ENCODE measurements around the gene MUC22. TPM values are rescaled to one million over a fixed set of nuclear protein-coding genes. Genes with fewer than 3 reads are reported as not detected.
A peak's percentile ranks its signal among the peaks of the same experiment; 100 is the strongest.
"Not testable (repeated sequence)": the region's sequence is repeated elsewhere in the genome, so short reads cannot be mapped to it uniquely, and the experiment has no call there.

The MUC22 gene
- total RNA-seq, 1 donor from 2014 or later: not detected

DNA sequence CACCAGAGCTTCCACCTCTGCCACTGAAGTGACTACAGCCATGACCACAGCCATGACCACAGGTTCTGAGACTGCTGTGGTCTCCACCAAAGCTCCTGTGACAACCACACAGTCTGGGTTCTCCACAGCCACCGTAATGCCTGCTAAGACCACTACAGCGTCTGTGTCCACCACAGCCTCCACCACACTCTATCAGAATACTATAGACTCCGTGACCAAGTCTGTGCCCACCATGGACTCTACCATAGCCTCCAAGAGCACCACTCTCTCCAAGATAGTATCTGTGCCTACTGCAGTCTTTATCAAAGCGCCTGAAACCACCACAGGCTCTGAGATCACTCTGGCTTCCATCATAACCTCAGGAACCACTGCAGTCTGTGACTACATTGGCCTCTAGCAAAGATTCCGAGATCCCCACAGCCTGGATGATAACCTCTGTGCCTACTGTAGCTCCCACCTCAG lies 45.1 kb upstream of the MUC22 start:
- H3K27me3 ChIP-seq: no peaks in the 10 kb centered on the region
- ATAC-seq: no peak

DNA sequence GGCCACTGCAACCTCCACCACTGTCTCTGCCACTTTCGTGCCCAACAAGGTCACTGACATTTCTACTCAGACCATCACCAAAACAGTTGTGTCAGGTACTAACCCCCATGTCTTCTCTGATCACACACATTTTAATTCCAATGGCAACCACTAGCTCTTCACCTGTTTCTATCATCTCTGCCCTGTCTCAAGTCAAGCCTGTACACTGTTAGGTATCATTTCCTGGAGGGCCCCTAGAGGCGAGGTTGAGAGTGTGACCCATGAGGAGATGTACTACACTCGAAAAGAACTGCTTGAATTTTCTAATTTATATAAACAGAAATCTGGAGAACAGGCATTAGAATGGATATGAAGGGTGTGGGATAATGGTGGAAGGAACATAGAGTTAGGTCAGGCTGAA lies 44.1 kb upstream of the MUC22 start:
- Histone ChIP-seq H3K4me1 (no peaks in the 10 kb centered on the region), H3K27me3 (no peaks in the 10 kb centered on the region), H3K36me3 (no peaks in the 10 kb centered on the region), H3K9me3 (no peaks in the 10 kb centered on the region), H3K4me3 (no peak overlapping the region), H3K27ac (no peak overlapping the region)
- DNase-seq (no peak), ATAC-seq (no peak)
- TF ChIP-seq, protein P1, sequence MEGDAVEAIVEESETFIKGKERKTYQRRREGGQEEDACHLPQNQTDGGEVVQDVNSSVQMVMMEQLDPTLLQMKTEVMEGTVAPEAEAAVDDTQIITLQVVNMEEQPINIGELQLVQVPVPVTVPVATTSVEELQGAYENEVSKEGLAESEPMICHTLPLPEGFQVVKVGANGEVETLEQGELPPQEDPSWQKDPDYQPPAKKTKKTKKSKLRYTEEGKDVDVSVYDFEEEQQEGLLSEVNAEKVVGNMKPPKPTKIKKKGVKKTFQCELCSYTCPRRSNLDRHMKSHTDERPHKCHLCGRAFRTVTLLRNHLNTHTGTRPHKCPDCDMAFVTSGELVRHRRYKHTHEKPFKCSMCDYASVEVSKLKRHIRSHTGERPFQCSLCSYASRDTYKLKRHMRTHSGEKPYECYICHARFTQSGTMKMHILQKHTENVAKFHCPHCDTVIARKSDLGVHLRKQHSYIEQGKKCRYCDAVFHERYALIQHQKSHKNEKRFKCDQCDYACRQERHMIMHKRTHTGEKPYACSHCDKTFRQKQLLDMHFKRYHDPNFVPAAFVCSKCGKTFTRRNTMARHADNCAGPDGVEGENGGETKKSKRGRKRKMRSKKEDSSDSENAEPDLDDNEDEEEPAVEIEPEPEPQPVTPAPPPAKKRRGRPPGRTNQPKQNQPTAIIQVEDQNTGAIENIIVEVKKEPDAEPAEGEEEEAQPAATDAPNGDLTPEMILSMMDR (IDR thresholded peaks at IDR 0.05): no peak
- intact Hi-C loops (cut with DNase I): no loop called here

More for the DNA sequence above, 45.1 kb upstream of the MUC22 start:
- TF ChIP-seq, protein P1 (IDR thresholded peaks at IDR 0.05): no peak
- Histone ChIP-seq H3K36me3 (no peaks in the 10 kb centered on the region), H3K27ac (no peak overlapping the region), H3K4me1 (no peaks in the 10 kb centered on the region), H3K9me3 (no peaks in the 10 kb centered on the region), H3K4me3 (no peak overlapping the region)
- DNase-seq: no peak
- intact Hi-C loops (cut with DNase I): no loop called here

DNA sequence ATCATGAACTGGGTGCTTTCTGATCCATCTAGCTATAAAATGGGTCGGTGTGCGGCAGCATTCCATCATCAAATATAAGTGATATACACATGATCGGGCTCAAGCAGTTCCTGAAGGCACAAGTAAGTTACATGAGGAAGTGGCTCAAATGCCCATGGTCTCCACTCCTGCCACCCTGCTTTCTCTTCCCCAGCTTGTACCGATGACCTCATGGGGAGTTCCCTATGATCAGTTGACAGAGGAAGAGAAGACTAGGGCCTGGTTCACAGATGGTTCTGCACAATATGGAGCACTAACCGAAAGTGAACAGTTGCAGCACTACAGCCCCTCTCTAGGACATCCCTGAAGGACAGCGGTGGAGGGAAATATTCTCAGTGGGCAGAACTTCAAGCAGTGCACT lies 41.1 kb upstream of the MUC22 start:
- intact Hi-C loops (cut with DNase I); ATAC-seq; H3K27ac ChIP-seq; DNase-seq; H3K4me1 ChIP-seq; H3K9me3 ChIP-seq; H3K27me3 ChIP-seq; H3K36me3 ChIP-seq; H3K4me3 ChIP-seq: not testable (repeated sequence)

DNA sequence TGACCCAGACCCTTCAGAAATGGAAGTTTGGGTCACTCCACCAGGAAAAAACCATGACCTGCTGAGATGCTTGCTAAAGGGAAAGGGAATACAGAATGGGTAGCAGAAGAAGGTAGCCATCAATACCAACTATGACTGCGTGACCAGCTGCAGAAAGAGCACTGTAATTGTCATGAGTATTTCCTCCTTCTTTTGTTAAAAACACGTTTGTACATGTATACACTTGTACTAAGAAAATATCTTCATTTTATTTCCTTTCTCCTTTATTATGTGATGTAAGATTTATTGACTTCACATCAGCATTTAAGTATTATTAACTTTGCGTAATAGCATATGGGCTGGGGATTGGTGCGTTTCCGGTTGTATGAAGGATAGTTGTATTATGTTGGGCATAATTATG lies 39.3 kb upstream of the MUC22 start:
- Histone ChIP-seq H3K4me3 (no peak overlapping the region), H3K4me1 (no peaks in the 10 kb centered on the region), H3K27me3 (no peaks in the 10 kb centered on the region), H3K9me3 (no peaks in the 10 kb centered on the region), H3K27ac (no peak overlapping the region), H3K36me3 (no peaks in the 10 kb centered on the region)
- TF ChIP-seq, protein P1 (IDR thresholded peaks at IDR 0.05): no peak
- DNase-seq (no peak), ATAC-seq (no peak)
- intact Hi-C loops (cut with DNase I): no loop called here

DNA sequence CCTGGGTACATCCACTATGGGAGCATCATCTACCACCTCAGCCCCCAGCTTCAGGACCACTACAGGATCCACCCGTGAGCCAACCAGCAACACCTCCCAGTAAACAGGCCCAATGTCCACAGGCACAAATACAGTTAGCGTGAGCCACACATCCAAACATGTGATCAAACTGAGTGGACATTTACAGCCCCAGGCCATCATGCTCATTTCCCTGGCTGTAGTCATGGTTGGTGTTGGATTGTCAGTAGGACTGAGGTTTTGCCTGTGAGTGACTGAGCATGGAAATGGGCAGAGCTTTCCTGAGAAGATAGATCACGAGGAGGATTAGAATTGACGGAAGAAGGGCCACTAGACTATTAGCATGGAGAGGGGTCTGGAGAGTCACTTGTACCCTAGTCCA lies 37.5 kb upstream of the MUC22 start:
- intact Hi-C loops (cut with DNase I): no loop called here
- TF ChIP-seq, protein P1 (IDR thresholded peaks at IDR 0.05): no peak
- Histone ChIP-seq H3K4me3 (no peak overlapping the region), H3K27ac (no peak overlapping the region), H3K36me3 (no peaks in the 10 kb centered on the region), H3K9me3 (no peaks in the 10 kb centered on the region), H3K4me1 (no peaks in the 10 kb centered on the region), H3K27me3 (no peaks in the 10 kb centered on the region)
- DNase-seq (no peak), ATAC-seq (no peak)

DNA sequence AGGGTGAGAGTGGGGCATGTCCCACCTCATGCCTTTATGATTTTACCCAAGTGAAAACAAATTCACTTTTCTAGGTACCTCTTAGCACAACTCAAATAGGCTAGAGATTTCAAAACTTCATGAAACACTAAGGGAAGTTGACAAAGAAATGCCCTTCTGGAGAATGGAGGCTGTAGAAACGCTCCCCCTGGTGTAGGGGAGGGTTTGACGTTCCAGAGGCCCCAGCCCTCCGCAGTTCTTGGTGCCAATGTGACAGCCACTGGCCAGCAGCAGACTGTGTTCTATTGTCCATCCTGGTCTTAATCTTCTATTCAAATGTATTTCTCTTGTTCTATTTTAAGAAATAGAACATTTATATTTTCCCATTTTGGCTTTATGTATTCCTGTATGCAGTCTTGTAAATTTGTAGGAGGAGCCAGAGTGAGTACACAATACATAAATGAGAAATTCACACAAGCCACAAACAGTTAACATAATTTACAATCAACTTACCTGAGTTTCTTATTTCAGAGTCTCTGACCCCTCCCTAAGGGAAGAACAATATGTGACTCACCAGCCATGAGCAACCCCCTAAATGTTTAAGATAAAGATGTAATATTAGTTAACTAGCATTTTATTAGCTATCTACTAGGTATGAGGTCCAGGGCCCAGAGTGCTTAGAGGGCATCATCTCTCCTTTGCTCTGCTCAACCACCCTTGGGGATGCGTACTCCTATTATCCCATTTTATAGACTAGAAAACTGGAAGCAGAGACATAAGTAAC lies 35.6 kb upstream of the MUC22 start:
- Histone ChIP-seq H3K27ac (no peak overlapping the region), H3K27me3 (no peaks in the 10 kb centered on the region), H3K9me3 (no peaks in the 10 kb centered on the region), H3K4me1 (no peaks in the 10 kb centered on the region), H3K36me3 (no peaks in the 10 kb centered on the region), H3K4me3 (no peak overlapping the region)
- no peak for DNase-seq
- TF ChIP-seq, protein P1 (IDR thresholded peaks at IDR 0.05): no peak
- intact Hi-C loops (cut with DNase I): no loop called here
- ATAC-seq: peak; percentile 35

All from upper lobe of right lung (tissue), 1 donor.